Natural killer cell (primary cell): ENCODE results near the gene WDR45B. TPM values are rescaled to one million over a fixed set of nuclear protein-coding genes. Genes with fewer than 3 reads are reported as not detected.

Experiments used
- ATAC-seq, 3 donors: fragments of 150-1000 bp in 2 of 3; fragments of 200-7000 bp in 1 of 3; cut with Tn5 transposase; 1 replicate in 1 of 3; 2 replicates in 2 of 3; pipeline ENCODE4 v1.10.0; 2021; ENCODE audit warnings: mild to moderate bottlenecking in 2 of 3, moderate library complexity in 2 of 3
- DNase-seq, 2 donors: peaks; one replicate each; pipeline versions ENCODE4 v3.0.0 to v3.0.0-alpha.2; 2013 to 2021; ENCODE audit warnings: mixed read lengths in 1 of 2
- H3K27ac ChIP-seq: one replicate; pipeline ENCODE4 v1.5.1; 2013; ENCODE audit warnings: mild to moderate bottlenecking, low read length
- H3K27me3 ChIP-seq: one replicate; pipeline ENCODE4 v1.6.1; 2013; ENCODE audit warnings: low read length; ENCODE audit not compliant: control insufficient read depth, insufficient read depth
- H3K36me3 ChIP-seq: one replicate; pipeline ENCODE4 v1.6.1; 2013; ENCODE audit warnings: low read length; ENCODE audit not compliant: control insufficient read depth, insufficient read depth
- H3K4me1 ChIP-seq: one replicate; pipeline ENCODE4 v1.6.1; 2013; ENCODE audit warnings: low read length; ENCODE audit not compliant: control insufficient read depth, insufficient read depth
- H3K4me3 ChIP-seq: one replicate; pipeline ENCODE4 v1.5.1; 2013; ENCODE audit warnings: low read length
- H3K9me3 ChIP-seq: one replicate; pipeline ENCODE4 v1.6.1; 2013; ENCODE audit warnings: low read length; ENCODE audit not compliant: control insufficient read depth, insufficient read depth
- H3K27ac Mint-ChIP-seq, 2 donors: one replicate each; pipeline ENCODE4 v1.8.0; 2022; ENCODE audit warnings: mild to moderate bottlenecking in 2 of 2, mixed read lengths in 2 of 2, moderate library complexity in 1 of 2
- H3K27me3 Mint-ChIP-seq, 2 donors: one replicate each; pipeline ENCODE4 v1.8.0; 2022; ENCODE audit warnings: low read depth in 2 of 2, mixed read lengths in 2 of 2
- H3K36me3 Mint-ChIP-seq: one replicate; pipeline ENCODE4 v1.8.0; 2022; ENCODE audit warnings: mixed read lengths
- H3K4me1 Mint-ChIP-seq, 2 donors: one replicate each; pipeline ENCODE4 v1.8.0; 2022; ENCODE audit warnings: mixed read lengths in 2 of 2
- H3K4me3 Mint-ChIP-seq: one replicate; pipeline ENCODE4 v1.8.0; 2022; ENCODE audit warnings: mild to moderate bottlenecking, moderate library complexity, mixed read lengths
- H3K9me3 Mint-ChIP-seq, 2 donors: one replicate each; pipeline ENCODE4 v1.8.0; 2022; ENCODE audit warnings: mixed read lengths in 2 of 2
- CTCF ChIP-seq: fragments of 200-600 bp; IDR thresholded peaks from one replicate; pipeline ENCODE4 v1.8.0; 2022; ENCODE audit warnings: antibody characterized with exemption
- whole genome bisulfite sequencing: methylation state at CpG from one replicate; pipeline ENCODE4 v1.1.7; 2013; ENCODE audit warnings: missing lambda C conversion rate; ENCODE audit not compliant: insufficient coverage; 5-methylcytosine and 5-hydroxymethylcytosine counted together
- intact Hi-C: fragments of 100-400 bp; cut with micrococcal nuclease; formaldehyde crosslinking; loops from one replicate; pipeline ENCODE4 v1.14.2; 2022
- total RNA-seq, 4 donors: library from RNA; stranded (reverse); fragments of 120-200 nt in 1 of 4; gene quantifications; one replicate each; pipeline versions ENCODE4 v1.2.3 to v1.2.4, GENCODE V29; 2013 to 2022

The WDR45B gene
- total RNA-seq, 3 donors from 2014 or later (not counting 1 experiment from before 2014, with no cell fraction given), result 81.8 to 112 (median 94.6) TPM

DNA sequence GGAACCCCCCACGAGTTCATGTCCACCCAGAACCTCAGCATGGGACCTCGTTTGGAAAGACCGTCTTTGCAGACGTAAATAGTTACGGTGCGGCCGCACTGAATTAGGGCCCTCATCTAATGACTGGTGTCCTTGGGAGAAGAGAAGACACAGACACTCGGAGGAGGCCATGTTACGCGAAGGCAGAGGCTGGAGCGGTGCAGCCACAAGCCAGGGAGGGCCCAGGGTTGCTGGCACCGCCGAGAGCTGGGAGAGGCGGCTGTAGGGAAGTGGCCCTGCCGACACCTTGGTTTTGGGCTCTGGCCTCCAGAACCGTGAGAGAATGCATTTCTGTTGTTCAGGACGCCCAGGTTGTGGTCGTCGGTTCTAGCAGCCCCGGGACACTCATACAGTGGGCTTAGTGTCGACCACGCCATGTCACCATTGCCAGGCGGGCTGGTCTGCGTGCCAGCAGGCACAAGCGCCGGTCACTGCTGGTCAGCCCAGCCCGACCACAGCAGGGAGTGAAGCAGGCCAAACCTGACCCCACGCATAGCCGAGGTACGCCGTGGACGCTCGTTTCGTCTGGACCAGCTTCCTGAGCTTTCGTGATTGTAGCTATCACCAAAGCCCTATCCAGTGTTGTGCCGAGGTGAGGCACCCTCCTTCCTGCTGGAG, 10.7 kb upstream of the WDR45B start:
- intact Hi-C loops, result no loop called here
- Mint-ChIP-seq H3K4me1 (no peaks in the 10 kb centered on the region), H3K36me3 (no peaks in the 10 kb centered on the region), H3K27ac (no peak overlapping the region), H3K4me3 (no peak overlapping the region), H3K9me3 (no peaks in the 10 kb centered on the region), H3K27me3 (no peaks in the 10 kb centered on the region)
- H3K4me3 ChIP-seq, result no peak overlapping the region
- no peak overlapping the region for H3K27ac ChIP-seq
- DNase-seq (no peak), ATAC-seq (no peak)
- 94% methylated on average over 36 of the region's 36 CpGs for WGBS
- TF ChIP-seq CTCF, result no peak
- H3K27me3 ChIP-seq, result no peaks in the 10 kb centered on the region
- no peaks in the 10 kb centered on the region for H3K36me3 ChIP-seq
- H3K4me1 ChIP-seq, result no peaks in the 10 kb centered on the region
- H3K9me3 ChIP-seq, result no peaks in the 10 kb centered on the region

DNA sequence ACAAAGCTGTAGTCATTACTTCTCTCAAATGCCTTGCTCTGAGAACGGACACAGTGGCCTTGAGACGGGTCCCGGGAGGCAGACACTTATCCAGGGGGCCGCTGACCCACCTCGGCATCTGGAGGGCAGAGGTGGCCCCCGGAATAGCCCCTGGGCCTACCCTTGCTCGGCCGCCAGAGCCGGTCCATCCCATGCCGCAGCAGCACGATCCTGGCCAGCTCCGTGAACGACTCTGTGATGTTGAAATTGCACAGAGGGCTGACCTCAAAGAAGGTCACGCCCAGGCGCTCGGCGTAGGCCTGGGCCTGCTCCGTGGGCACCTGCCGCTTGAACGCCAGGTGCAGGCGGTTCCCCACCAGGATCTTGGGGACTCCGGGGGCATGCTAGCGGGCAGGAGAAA, 10.1 kb upstream of the WDR45B start:
- no peaks in the 10 kb centered on the region for H3K27me3 Mint-ChIP-seq
- no peak for DNase-seq
- no peak overlapping the region for H3K4me3 Mint-ChIP-seq
- Histone ChIP-seq H3K36me3 (no peaks in the 10 kb centered on the region), H3K9me3 (no peaks in the 10 kb centered on the region), H3K27me3 (no peaks in the 10 kb centered on the region), H3K4me1 (no peaks in the 10 kb centered on the region), H3K4me3 (no peak overlapping the region), H3K27ac (no peak overlapping the region)
- H3K9me3 Mint-ChIP-seq, result no peaks in the 10 kb centered on the region
- no peak for TF ChIP-seq CTCF
- no peaks in the 10 kb centered on the region for H3K4me1 Mint-ChIP-seq
- H3K36me3 Mint-ChIP-seq, result no peaks in the 10 kb centered on the region
- 94% methylated on average over 23 of the region's 23 CpGs for WGBS
- no peak for ATAC-seq
- H3K27ac Mint-ChIP-seq, result no peak overlapping the region
- intact Hi-C loops, result no loop called here

DNA sequence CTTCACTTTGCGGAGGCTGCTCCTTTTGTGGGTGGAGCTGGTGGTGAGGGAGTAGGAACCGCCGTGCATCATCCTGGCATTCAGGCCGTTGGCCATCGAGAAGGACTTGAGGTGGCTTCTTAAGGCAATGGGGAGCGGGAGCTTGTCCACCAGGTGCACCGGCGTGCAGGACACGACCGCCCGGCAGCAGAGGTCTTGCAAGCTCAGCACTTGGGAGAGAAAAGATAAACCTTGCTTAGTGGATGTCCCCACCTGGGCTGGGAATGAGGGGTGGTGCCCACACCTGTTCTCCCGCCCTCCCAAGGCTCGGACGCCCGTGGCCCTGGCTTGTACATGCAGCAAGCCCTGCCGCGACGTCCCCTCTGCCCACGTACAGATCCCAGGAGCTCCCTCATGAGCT, 9.7 kb upstream of the WDR45B start:
- no peak for TF ChIP-seq CTCF
- no peak overlapping the region for H3K4me3 ChIP-seq
- ATAC-seq, result no peak
- H3K36me3 ChIP-seq, result no peaks in the 10 kb centered on the region
- no peaks in the 10 kb centered on the region for H3K4me1 ChIP-seq
- H3K4me1 Mint-ChIP-seq, result no peaks in the 10 kb centered on the region
- H3K36me3 Mint-ChIP-seq, result no peaks in the 10 kb centered on the region
- no peaks in the 10 kb centered on the region for H3K9me3 Mint-ChIP-seq
- 97% methylated on average over 19 of the region's 19 CpGs for WGBS
- no peak overlapping the region for H3K4me3 Mint-ChIP-seq
- no peaks in the 10 kb centered on the region for H3K27me3 ChIP-seq
- no peak overlapping the region for H3K27ac ChIP-seq
- no peak overlapping the region for H3K27ac Mint-ChIP-seq
- H3K9me3 ChIP-seq, result no peaks in the 10 kb centered on the region
- no peak for DNase-seq
- intact Hi-C loops, result no loop called here
- no peaks in the 10 kb centered on the region for H3K27me3 Mint-ChIP-seq

DNA sequence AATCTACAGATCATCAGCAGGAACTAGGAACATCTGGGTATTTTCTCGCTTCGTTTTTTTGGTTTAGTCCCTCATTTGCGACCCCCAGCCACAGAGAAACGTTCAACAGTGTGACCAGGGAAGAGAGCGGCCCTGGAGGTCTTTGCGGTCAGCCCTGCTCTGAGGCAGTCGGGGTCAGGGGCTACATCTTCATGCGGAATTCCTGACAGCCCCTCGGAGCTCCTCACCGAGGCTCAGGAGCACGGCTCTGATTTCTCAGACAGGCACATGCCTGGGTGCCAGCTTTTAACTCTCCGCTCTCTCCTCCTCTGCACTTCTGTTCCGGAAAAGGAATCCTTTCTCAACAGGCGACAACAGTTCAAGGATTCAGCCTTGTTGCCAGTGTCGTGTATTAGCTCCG, 8.0 kb upstream of the WDR45B start:
- Mint-ChIP-seq H3K27ac (no peak overlapping the region), H3K4me3 (no peak overlapping the region), H3K27me3 (no peaks in the 10 kb centered on the region), H3K9me3 (no peaks in the 10 kb centered on the region), H3K4me1 (no peaks in the 10 kb centered on the region), H3K36me3 (no peaks in the 10 kb centered on the region)
- Histone ChIP-seq H3K36me3 (no peaks in the 10 kb centered on the region), H3K4me3 (no peak overlapping the region), H3K27ac (no peak overlapping the region), H3K9me3 (no peaks in the 10 kb centered on the region), H3K4me1 (no peaks in the 10 kb centered on the region), H3K27me3 (no peaks in the 10 kb centered on the region)
- 96% methylated on average over 16 of the region's 16 CpGs for WGBS
- ATAC-seq (no peak), DNase-seq (no peak)
- no peak for TF ChIP-seq CTCF
- intact Hi-C loops, result no loop called here
